ENCODE results near the gene NCKAP5L. TPM values are rescaled to one million over a fixed set of nuclear protein-coding genes. Genes with fewer than 3 reads are reported as not detected.
A peak's percentile ranks its signal among the peaks of the same experiment; 100 is the strongest.

NCKAP5L gene
- total RNA-seq, 4 donors from 2014 or later = 36.1 to 70.2 (median 44.7) TPM

- Histone ChIP-seq H3K27ac (no peak overlapping the region), H3K9me3 (no peaks in the 10 kb centered on the region), H3K4me3 (no peak overlapping the region), H3K36me3 (peaks cover 2 to 97% (median 6%) of the 10 kb centered on the region in 3 donors), H3K27me3 (no peaks in the 10 kb centered on the region), H3K4me1 (peaks cover 0 to 12% (median 4%) of the 10 kb centered on the region in 4 donors)
- no peak for DNase-seq (ENCODE audit: low spot score in 2 of 2)
- TF ChIP-seq POLR2A (IDR thresholded peaks at IDR 0.05) (no peak), EP300 (IDR thresholded peaks at IDR 0.05) (peak in 1 of 2 donors; percentile 19), CTCF (IDR thresholded peaks at IDR 0.05) (no peak)
- WGBS, 2 donors = 89 to 91% methylated on average over 15 to 27 of the region's 32 CpGs
These were observed 33.2 kb downstream of the NCKAP5L start for GRCh38 chr12:49794811-49795653.

- 82 to 85% methylated on average over 5 of the region's 5 CpGs for WGBS, 2 donors
- Histone ChIP-seq H3K27ac (no peak overlapping the region), H3K9me3 (no peaks in the 10 kb centered on the region), H3K4me1 (peaks cover 0 to 12% (median 4%) of the 10 kb centered on the region in 4 donors), H3K27me3 (no peaks in the 10 kb centered on the region), H3K4me3 (no peak overlapping the region), H3K36me3 (peaks cover 2 to 97% (median 6%) of the 10 kb centered on the region in 3 donors)
- TF ChIP-seq POLR2A (IDR thresholded peaks at IDR 0.05) = no peak
- TF ChIP-seq EP300 (IDR thresholded peaks at IDR 0.05) = no peak
- TF ChIP-seq CTCF (IDR thresholded peaks at IDR 0.05) = no peak
- no peak for DNase-seq (ENCODE audit: low spot score in 2 of 2)
These were observed 34.2 kb downstream of the NCKAP5L start for GRCh38 chr12:49794021-49794420.

GRCh38 chr12:49793620-49794019 lies 34.6 kb downstream of the NCKAP5L start:
- DNase-seq (ENCODE audit: low spot score in 2 of 2) = no peak
- peaks cover 2 to 97% (median 6%) of the 10 kb centered on the region in 3 donors for H3K36me3 ChIP-seq
- no peak overlapping the region for H3K27ac ChIP-seq
- H3K4me3 ChIP-seq = no peak overlapping the region
- no peaks in the 10 kb centered on the region for H3K27me3 ChIP-seq
- peaks cover 0 to 12% (median 4%) of the 10 kb centered on the region in 4 donors for H3K4me1 ChIP-seq
- WGBS, 2 donors = 82% methylated on average over 5 to 9 of the region's 9 CpGs
- H3K9me3 ChIP-seq = no peaks in the 10 kb centered on the region
- TF ChIP-seq EP300 (IDR thresholded peaks at IDR 0.05) (no peak), POLR2A (IDR thresholded peaks at IDR 0.05) (no peak), CTCF (IDR thresholded peaks at IDR 0.05) (no peak)

GRCh38 chr12:49792976-49793580 lies 35.1 kb downstream of the NCKAP5L start:
- 74 to 76% methylated on average over 8 to 9 of the region's 11 CpGs for WGBS, 2 donors
- Histone ChIP-seq H3K27me3 (no peaks in the 10 kb centered on the region), H3K4me1 (peaks cover 0 to 12% (median 4%) of the 10 kb centered on the region in 4 donors), H3K4me3 (no peak overlapping the region), H3K36me3 (peaks cover 2 to 97% (median 3%) of the 10 kb centered on the region in 3 donors), H3K9me3 (no peaks in the 10 kb centered on the region), H3K27ac (no peak overlapping the region)
- DNase-seq (ENCODE audit: low spot score in 2 of 2) = no peak
- TF ChIP-seq POLR2A (IDR thresholded peaks at IDR 0.05) (no peak), EP300 (IDR thresholded peaks at IDR 0.05) (no peak), CTCF (IDR thresholded peaks at IDR 0.05) (no peak)

Data from tibial nerve (tissue), 4 donors.